Measurements from ENCODE around the gene ATPAF2.
A peak's percentile ranks its signal among the peaks of the same experiment; 100 is the strongest.

ATPAF2 gene

DNA sequence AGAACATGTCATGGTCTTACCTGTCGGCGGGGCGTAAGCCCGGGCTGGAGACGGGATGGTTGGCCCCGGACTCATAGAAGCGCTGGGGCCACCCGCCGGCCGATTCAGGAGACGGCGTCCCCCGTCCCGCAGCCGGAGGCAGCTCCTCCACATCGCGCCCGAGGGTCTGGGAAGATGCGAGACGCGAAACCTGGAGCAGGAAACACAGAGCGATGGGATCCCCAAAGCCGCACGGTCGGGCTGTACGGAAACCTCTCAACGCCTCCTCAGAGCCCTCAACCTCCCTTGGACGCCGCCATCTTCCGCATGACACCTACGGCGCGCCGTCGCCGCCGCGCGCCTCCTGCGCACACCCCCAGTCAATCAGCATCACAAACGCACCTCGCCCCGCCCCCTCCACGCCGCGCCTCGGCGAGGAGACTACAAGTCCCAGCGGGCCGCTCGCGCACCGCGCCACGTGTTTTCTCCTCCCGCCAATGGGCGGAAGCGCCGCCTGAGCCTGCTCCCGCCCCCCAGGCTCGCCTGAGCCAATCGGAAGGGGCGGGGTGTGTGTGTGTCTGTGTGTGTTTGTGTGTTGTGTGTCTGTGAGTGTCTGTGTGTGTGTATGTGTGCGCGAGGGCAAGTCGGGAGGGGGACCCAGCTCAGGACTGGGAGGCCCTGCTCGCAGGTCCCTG, at the start of gene ATPAF2, which contains the start of gene GID4:
TSS of gene ATPAF2 (minus strand) at position 308 of the 674 bp plus-strand sequence. CDS start at position 153, 155 bp downstream.
TSS of gene GID4 (plus strand) at position 548 of the 674 bp plus-strand sequence. CDS start at position 605, 57 bp downstream.
- peak; percentile 89 to 90 for DNase-seq

DNA sequence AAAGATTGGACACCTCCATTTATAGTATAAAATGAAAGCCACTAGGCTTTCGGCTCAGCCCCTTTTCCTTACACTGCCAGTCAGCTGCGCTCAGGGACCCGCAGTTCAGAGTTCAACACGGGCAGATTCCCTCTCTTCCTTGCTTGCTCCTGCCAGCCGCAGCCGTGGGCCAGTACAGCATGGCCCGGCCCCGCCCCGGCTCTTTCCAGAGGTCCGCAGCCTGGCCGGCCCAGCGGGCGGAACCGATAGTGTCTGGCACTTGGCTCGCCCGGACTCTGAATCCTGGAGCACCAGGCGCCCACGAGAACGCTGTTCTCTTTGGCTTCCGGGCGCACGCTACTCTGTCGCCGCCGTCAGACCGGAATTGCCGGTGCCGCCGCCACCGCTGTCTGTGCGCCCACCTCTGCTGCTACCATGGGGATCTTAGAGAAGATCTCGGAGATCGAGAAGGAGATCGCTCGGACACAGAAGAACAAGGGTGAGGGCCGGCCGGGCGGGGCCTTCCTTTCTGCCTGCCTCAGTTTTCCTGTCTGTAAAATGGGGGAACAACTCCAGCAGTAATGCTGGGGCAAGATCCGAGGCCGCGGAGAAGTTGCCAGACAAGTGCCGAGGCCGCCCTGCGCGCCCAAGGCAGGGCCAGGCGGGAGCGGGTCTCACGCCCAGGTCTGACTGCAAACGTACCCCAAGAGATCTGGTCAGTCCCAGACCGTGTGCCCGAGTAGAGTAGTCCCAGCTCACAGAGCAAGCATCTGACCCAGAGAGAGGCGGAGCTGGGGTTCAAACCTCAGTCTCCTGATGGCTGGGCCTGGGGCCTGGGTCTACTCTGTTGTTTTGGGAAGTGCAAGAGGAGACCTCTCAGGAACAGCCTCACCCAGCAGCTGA, 48.9 kb upstream of the ATPAF2 start, which contains the start of gene DRG2:
TSS of gene DRG2 (plus strand) at position 339 of the 882 bp plus-strand sequence. CDS start at position 415, 76 bp downstream.
- peak; percentile 54 to 57 for DNase-seq

DNA sequence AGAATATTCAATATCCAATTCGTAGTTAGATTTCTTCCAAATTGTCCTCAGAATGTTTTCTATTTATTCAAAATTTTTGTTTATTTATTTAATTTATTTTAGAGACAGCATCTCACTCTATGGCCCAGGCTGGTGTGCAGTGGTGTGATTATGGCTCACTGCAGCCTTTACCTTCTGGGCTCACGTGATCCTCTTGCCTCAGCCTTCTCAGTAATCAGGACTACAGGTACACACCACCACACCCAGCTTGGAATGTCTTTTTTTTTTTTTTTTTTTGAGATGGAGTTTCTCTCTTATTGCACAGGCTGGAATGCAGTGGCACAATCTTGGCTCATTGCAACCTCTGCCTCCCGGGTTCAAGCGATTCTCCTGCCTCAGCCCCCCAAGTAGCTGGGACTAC, 45.3 kb upstream of the ATPAF2 start:
- DNase-seq: no peak

DNA sequence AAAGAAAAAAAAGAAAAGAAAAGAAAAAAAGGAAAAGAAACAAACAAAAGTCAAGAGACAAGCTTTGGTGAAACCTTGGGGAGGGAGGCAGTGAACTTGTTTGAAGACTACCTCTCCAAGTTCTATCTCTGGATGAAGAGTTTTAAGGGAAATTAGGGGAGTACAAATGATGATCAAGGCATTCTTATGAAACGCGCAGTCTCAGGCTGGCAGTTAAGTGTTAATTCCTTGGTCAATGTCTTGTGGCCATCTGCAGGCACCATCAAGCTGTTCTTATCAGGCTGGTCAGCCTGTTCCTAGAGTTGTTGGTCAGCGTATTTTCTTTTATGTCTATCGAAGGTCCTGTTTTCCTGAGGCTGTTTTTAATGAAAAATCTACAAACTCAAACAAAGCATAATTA, 40.6 kb upstream of the ATPAF2 start:
- DNase-seq: no peak

DNA sequence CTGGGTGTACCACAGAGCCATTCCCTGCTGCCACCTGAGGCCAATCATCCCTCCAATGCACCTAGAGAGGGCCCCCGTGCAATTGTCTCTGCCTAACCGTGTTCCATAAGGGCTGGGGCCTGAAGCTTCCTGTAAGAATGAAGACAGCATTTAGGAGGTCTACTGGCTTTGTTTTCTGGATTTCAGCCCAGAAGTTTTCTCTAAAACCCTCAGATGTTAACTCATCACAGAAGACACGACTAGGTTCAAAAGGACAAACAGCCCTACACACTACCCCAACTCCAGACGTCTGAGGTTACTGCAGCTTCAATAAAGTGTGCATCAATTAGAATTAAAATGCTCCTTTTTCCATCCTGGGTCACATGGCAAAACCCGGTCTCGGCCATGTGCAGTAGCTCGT, 38.0 kb upstream of the ATPAF2 start:
- no peak for DNase-seq

DNA sequence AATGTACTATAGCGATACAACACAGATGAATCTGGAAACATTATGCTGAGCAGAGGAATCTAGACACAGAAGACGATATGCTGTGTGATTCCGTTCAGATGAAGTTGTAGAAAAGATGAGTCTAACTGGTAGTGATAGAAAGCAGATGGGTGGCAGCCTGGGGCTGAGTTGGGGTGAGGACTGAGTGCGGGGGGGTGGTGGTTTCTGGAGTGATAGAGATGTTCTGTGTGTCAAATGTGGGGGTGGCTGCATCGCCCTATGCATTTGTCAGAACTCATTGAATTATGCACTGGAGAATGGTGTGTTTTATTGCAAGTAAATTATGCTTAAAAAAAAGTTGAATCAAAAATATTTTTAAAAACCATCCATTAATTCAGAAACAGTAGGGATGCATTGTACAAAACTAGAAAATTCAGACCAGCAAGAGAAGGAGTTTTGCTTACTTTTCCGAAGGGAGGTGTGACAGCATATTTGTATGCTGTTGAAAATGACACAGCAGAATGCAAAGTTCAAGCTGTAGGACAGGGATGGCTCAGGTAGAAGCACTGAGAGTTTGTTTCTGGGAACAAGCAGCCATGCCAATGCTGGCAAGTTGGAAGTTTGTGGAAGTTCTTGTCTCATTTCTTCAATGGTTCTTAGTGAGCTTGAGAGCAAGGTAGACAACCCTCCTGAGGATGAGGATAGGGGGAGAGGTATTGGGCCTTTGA, 35.8 kb upstream of the ATPAF2 start:
- no peak for DNase-seq

DNA sequence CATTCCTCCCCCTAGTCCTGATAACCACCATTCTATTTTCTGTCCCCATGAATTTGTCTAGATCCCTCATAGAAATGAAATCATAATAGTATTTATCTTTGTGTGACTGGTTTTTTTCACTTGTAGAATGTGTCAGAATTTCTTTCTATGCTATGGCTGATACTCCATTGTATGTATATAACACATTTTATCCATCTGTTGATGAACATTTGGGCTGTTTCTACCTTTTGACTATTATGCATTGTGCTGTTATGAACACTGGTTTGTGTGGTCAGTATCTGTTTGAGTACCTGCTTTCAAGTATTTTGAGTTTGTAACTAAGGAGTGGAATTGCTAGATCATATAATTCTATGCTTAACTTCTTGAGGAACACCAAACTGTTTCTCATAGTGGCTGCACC, 32.8 kb upstream of the ATPAF2 start:
- DNase-seq: no peak

DNA sequence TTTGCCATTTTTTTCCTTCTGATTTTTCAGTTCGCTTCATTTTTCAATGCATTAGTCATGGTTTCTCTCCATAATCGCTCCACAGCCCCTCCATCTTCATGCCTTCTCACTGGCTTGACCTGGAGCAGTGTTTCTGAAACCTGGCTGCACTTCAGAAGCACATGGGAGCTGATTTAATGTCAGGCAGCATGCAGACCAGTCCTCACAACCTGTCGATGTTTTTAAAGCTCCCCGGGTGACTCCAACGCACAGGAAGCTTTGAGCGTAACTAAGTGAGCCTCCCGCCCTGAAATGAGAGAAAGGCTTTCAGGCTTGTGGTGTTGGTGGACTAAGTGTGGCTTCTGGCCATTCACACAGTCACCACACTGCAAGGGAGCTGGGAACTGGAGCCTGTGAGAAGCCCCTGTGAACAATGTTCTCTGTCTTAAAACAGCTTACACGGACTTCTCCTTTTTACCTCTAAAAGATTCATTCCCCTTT, 31.9 kb upstream of the ATPAF2 start:
- peak; percentile 6 to 24 for DNase-seq

DNA sequence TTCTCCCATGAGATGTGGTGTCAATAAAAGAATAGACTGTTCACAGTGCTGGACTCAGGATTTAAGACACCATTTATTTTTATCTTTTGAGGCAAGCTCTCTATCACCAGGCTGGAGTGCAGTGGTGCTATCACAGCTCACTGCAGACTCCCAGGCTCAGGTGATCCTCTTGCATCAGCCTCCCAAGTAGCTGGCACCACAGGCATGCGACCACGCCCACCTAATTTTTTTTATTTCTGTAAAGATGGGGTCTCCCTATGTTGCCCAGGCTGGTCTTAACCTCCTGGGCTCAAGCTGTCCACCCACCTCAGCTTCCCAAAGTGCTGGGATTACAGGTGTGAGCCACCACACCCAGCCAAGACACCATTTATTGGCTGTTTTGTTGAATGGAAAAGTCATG, 30.1 kb upstream of the ATPAF2 start:
- DNase-seq: no peak

DNA sequence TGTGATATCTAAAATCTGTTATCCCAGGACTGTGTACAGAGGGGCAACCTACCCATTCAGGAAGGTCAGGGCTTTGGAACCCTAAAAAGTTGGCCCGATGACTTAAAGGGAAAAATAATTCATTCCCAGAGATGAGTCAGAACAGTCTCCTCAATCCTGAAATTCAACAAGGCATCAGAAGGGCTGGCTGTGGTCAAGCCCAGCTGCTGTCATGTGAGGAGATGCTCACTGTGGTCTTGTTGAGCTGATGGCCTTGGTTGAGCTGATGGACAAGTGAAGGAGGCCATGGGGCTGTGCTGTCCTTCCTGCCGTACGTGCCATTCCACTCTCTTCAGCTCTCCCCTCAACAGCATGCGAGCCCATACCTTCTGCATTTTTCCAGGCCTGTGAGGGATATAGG, 27.9 kb upstream of the ATPAF2 start:
- DNase-seq: no peak

DNA sequence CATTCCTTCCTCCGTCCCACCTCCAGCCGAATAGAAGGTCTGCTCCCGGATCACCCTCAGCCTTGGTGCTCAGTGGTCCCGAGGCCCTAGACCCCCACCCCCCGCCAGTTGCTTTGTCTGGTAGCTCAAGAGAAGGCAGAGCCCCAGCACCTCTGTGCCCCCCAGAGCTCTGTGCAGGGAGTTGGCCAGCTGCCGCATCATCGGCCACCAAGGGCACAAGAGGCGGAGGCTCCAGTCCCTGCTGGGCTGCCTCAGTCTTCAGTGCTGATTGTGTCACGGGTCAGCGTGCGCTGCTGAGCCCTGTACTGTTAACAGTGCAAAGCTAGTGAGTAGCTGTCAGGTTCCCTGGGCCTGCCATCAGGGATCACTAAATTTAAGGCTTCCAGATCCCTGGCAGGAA, 26.6 kb upstream of the ATPAF2 start:
- DNase-seq: no peak

DNA sequence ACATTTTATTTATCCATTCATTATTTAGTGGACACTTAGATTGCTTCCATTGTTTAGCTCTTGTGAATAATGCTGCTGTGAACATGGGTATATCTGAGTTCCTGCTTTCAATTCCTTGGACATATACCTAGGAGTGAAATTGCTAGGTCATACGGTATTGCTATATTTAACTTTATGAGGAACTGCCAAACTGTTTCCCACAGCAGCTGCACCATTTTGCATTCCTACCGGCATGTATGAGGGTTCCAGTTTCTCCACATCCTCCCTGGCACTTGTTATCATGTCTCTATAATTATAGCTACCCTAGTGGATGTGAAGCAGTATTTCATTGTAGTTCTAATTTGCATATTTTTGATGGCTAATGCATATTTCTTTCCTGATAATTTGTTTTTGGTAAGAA, 25.1 kb upstream of the ATPAF2 start:
- DNase-seq: no peak

DNA sequence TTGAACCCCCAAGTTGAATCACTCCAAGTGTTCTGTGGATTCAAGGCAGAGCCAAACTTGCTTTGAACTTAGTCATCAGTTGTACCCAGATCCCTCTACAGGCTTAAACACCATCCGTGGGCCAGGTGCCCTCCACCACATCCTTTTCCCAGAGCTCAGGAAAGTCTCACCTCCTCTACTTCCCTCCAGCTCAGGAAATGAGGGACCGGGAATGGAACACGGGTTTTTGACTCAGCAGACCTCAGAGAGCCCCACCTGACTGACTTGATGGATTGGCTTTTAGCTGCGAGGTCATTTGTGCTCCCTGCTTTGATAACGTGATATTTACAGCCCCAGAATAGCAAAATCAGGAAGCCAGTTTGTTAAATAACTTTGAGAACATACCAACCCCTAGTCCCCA, 20.3 kb upstream of the ATPAF2 start:
- DNase-seq: no peak

DNA sequence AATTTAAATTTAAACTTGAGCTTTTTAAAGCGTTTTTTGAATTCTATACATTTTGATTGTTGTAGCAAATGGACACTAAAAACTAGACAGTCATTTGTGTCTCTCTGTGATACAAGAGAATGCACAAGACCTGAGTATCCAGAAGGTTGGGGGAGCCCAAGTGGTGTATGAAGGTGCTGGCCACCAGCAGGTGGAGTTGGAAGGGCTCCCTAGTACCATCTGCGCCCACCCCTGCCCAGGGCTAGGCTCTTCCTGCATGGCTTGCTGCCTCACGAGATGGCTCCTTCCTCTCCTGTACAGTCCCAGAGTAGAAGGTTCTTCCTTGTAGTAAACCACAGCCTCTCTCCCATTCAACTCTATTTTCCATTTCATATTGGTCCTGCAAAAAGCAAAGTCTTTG, 17.2 kb upstream of the ATPAF2 start:
- DNase-seq: no peak

DNA sequence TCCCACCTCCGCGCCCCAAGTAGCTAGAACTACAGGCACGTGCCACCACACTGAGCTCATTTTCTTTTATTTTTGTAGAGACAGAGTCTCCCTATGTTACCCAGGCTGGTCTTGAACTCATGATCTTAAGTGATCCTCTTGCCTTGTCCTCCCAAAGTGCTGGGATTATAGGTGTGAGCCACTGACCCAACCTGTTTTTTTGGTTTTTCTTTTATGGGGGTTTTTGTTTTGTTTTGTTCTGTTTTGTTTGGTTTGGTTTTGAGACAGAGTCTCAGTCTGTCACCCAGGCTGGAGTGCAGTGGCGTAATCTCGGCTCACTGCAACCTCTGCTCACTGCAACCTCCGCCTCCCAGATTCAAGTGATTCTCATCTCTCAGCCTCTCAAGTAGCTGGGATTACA, 16.6 kb upstream of the ATPAF2 start:
- DNase-seq: no peak

DNA sequence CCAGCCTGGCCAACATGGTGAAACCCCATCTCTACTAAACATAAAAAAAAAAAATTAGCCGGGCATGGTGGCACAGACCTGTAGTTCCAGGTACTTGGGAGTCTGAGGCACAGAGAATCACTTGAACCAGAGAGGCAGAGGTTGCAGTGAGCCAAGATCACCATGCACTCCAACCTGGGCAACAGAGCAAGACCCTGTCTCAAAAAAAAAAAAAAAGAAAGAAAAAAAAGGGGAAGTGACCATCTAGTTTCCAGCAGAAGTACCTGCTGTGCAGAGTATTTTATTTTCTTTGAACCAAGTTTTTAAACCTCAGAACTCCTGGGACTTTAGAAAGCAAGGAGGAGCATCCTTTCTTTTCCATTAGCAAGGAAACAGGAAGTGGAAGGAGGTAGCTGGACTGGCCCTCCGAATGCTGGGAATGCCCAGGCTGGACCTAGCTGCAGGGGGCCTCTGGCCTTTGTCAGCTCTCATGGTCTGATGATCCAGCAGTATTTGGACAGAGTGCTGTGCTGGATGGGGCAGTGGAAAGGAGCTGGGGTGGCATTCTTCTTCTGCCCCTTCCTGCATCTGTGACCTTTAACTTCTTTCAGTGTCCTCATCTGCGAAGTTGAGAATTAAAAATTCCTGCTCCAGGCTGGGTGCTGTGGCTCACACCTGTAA, 6.9 kb upstream of the ATPAF2 start:
- no peak for DNase-seq

DNA sequence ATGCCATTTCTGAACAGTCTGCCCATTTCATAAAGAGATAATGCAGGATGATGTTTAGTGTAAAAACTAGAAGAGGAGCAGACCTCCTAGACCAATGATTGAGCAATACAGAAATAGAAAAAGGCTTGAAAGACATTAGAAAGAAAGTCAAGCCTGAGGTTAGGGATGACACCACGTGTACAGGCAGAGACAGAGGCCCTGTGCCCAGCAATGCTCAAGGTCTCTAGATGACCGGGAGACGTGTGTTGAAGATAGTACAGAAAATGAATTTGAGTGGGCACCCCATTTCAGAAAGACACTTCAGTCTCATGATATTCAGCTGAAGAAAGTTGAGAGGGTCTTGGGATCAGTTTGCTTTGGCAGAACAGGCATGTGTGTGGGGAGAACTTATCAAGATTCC, 5.6 kb upstream of the ATPAF2 start:
- DNase-seq: no peak

DNA sequence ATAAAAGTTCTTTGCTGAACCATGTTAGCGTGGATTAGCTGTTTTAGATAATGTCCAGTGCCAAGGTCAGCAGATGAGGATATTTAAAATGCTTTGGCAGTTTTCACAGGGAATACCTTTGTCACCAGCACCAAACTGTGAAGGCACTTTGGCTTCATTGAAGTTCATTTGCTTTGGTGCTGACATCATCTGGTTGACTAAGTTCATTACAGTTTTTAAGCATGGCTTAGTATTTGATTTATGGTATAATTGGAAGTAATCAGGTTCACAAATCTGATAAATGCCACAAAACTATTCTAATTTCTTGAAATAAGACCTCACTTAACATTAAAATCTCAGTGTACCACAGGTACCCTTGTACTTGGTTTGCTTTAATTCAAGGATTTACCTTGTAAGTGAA, 4.5 kb upstream of the ATPAF2 start:
- DNase-seq: peak; percentile 1 to 18

DNA sequence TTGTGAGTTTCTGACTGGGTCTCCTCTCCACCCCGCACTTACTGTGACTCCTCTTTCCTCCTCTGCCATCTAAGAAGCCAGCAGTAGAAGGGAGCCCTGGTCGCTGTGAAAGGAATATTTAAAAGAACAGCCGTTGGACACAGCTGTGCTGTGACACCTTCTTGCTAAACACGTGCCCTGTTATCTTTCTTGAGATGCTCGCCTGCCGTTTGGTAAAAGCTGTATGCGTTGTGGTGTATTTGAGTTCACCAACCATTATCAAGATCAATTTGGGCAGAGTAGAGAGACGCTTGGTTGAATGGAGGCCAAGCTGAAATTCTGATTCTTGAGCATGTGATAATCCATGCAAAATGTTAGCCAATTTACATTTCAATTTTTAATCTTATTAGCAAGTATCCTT, 4.0 kb upstream of the ATPAF2 start:
- DNase-seq: no peak

DNA sequence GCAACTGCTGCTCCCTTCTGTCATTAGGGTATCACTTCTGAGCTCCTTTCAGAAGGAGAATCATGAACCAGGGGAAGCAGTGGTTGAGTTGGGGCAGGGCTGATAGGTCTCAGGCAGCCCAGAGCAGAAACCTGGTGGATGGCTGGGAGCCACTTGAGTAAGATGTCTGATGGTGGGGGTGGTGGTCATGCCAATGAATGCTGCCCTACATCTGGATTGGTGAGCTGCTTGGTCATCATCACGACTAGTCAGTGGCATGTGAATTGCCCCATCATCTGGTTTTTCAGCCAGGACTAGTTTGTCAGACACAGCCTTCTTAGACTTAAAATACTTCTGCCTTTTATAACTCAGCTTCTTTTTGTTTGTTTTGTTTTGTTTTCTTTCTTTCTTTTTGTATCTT, 2.8 kb upstream of the ATPAF2 start:
- no peak for DNase-seq

DNA sequence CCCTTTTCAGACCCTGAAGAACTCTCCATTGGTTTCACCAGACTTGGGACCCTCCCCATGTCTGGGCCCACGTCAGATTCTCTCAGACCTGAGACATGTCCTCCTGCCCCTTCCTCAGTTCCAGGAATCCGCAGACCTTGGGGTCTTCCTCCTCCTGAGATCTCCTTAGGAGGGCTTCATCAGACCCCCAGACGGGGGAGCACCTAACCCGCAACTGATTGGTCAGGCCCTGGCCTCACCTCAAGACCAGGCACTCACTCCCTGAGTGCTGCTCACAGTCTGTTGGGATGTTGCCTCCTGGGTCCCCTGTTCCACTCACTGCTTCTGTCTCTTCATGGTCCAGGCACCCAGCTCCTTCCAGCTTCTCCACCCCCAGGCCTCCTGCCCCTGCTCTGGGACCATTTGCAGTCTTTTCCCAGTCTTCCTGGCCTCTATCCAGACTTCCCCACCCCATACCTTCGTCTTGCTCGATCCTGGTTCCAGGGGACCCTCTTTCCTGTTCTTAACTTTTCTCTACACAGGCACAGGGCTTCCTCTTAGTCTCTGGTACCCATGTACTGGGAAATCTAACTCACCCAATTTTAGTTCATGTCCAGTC, 1.4 kb upstream of the ATPAF2 start:
- no peak for DNase-seq

DNA sequence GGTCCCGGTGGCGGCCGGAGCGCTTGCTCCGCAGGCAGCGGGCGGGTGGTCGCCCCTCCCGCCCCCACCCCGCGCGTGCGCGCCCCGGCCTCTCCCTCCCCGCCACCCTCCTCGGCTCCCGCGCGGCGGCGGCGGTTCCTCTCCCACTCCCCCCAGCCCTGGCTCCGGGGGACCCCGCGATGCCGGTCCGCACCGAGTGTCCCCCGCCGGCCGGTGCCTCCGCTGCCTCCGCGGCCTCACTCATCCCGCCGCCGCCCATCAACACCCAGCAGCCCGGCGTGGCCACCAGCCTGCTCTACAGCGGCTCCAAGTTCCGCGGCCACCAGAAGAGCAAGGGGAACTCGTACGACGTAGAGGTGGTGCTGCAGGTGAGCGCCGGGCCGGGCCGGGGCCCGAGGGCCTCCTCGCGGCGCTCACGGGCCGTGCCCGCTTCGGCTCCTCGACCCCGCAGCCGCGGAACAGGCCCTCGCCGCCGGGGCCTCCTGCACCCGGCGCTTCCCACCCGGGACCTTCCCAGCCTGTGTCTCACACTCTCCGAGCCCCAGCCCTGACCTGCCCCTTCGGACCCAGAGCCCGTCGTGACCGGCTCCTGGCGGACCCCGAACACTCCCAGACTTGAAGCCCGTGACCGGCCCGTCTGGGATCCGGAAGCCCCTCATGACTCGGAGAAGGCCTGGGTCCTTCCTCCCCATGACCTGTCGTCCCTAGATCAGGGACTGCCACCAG, 730 bp upstream of the ATPAF2 start:
- no peak for DNase-seq

Measured in Kasumi-1 (cell line).